ENCODE data around the gene NRAS. TPM values are rescaled to one million over a fixed set of nuclear protein-coding genes. Genes with fewer than 3 reads are reported as not detected.

Gene NRAS
- total RNA-seq, 2 donors from 2014 or later: 13.8 to 17.4 TPM

DNA sequence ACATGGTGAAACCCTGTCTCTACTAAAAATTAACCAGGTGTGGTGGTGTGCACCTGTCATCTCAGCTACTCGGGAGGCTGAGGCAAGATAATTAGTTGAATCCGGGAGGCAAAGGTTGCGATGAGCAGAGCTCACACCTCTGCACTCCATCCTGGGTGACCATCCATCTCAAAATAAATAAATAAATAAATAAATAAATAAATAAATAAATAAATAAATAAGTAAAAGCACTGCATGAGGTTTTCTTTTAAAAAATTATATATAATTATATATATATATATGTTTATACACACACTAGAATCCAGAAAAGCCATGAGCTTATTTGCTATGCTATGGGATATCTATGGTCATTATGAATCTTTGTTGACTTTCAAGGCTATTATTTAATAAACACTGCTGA, 23.6 kb downstream of the NRAS start:
- no peak for DNase-seq

DNA sequence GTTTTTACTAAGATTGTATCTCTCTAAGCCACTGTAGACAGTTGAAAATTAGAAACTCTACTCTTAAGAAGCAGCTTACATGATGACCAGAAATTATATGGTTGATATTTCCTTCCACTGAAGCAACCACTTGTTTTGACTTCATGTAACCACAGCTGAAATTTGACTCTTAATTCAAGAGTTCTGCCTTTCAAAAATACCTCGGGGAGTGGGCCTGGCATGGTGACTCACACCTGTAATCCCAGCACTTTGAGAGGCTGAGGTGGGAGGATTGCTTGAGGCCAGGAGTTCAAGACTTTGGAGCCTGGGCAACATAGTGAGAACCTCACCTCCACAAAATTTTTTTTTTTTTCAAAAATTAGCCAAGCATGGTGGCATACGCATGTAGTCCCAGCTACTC, 25.5 kb downstream of the NRAS start:
- TF ChIP-seq, protein P1, sequence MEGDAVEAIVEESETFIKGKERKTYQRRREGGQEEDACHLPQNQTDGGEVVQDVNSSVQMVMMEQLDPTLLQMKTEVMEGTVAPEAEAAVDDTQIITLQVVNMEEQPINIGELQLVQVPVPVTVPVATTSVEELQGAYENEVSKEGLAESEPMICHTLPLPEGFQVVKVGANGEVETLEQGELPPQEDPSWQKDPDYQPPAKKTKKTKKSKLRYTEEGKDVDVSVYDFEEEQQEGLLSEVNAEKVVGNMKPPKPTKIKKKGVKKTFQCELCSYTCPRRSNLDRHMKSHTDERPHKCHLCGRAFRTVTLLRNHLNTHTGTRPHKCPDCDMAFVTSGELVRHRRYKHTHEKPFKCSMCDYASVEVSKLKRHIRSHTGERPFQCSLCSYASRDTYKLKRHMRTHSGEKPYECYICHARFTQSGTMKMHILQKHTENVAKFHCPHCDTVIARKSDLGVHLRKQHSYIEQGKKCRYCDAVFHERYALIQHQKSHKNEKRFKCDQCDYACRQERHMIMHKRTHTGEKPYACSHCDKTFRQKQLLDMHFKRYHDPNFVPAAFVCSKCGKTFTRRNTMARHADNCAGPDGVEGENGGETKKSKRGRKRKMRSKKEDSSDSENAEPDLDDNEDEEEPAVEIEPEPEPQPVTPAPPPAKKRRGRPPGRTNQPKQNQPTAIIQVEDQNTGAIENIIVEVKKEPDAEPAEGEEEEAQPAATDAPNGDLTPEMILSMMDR (IDR thresholded peaks at IDR 0.05): no peak
- TF ChIP-seq POLR2A (IDR thresholded peaks at IDR 0.05): no peak
- DNase-seq: no peak
- Histone ChIP-seq H3K4me1 (no peaks in the 10 kb centered on the region), H3K4me3 (no peak overlapping the region), H3K27me3 (no peaks in the 10 kb centered on the region), H3K9me3 (no peaks in the 10 kb centered on the region), H3K36me3 (replicated peaks in 1 of 2; ENCODE audit: insufficient read depth in 1 of 2, low read depth in 2 of 2) (no peaks in the 10 kb centered on the region), H3K27ac (no peak overlapping the region)
- intact Hi-C loops (cut with DNase I): no loop called here
- ATAC-seq: no peak
- 71 to 88% methylated on average over 2 of the region's 2 CpGs for WGBS, 2 donors

More for the DNA sequence above, 23.6 kb downstream of the NRAS start:
- Histone ChIP-seq H3K36me3 (replicated peaks in 1 of 2; ENCODE audit: insufficient read depth in 1 of 2, low read depth in 2 of 2) (no peaks in the 10 kb centered on the region), H3K27me3 (no peaks in the 10 kb centered on the region), H3K4me3 (no peak overlapping the region), H3K9me3 (no peaks in the 10 kb centered on the region), H3K27ac (no peak overlapping the region), H3K4me1 (no peaks in the 10 kb centered on the region)
- 82 to 84% methylated on average over 3 of the region's 3 CpGs for WGBS, 2 donors
- TF ChIP-seq, protein P1 (IDR thresholded peaks at IDR 0.05): no peak
- no peak for TF ChIP-seq POLR2A (IDR thresholded peaks at IDR 0.05)
- intact Hi-C loops (cut with DNase I): no loop called here
- ATAC-seq: no peak

DNA sequence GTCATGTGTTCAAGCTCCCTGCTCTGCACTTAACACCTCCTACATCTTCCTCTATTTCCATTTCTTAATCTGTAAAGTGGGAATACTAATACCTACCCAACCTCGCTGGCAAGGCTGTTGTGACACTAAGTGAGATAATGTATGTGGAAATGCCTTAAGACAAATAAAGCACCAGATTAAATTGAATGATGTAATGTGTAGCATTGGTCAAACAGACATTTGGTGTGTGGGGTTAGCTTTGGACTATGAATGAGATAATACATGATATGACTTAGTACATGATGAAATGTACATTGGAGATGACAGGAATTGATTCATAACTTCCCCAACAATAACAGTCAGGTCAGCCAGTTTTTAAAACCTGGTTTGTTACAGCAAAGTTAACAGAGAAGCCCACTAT, 26.4 kb downstream of the NRAS start:
- WGBS, 2 donors: 39 to 57% methylated on average over 1 of the region's 1 CpG

DNA sequence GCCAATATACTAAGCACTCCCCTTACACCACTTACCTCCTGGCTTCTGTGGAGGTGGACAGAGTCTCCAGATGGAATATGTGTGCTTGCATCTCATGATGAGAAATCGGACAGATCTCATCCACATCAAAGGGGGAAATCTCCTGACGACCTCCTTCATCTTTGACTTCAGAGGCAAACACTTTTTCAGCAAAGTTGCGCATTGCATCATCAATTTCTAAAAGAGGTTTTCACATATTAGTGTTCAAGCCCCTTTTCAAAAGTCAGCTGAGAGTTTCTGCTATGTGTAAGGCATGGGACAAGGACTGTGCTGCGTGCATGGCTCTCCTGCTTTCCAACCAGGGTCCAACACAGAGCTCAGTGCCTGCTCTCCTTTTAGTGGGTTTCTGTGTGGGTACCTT, 28.0 kb downstream of the NRAS start:
- Histone ChIP-seq H3K4me3 (no peak overlapping the region), H3K36me3 (replicated peaks in 1 of 2; ENCODE audit: insufficient read depth in 1 of 2, low read depth in 2 of 2) (no peaks in the 10 kb centered on the region), H3K9me3 (no peaks in the 10 kb centered on the region), H3K4me1 (no peaks in the 10 kb centered on the region), H3K27me3 (no peaks in the 10 kb centered on the region), H3K27ac (no peak overlapping the region)
- DNase-seq (no peak), ATAC-seq (no peak)
- TF ChIP-seq, protein P1 (IDR thresholded peaks at IDR 0.05): no peak
- no peak for TF ChIP-seq POLR2A (IDR thresholded peaks at IDR 0.05)
- WGBS, 2 donors: 61 to 68% methylated on average over 4 of the region's 4 CpGs
- intact Hi-C loops (cut with DNase I): no loop called here

More for the DNA sequence above, 26.4 kb downstream of the NRAS start:
- no peak for DNase-seq
- Histone ChIP-seq H3K36me3 (replicated peaks in 1 of 2; ENCODE audit: insufficient read depth in 1 of 2, low read depth in 2 of 2) (no peaks in the 10 kb centered on the region), H3K27ac (no peak overlapping the region), H3K4me3 (no peak overlapping the region), H3K9me3 (no peaks in the 10 kb centered on the region), H3K27me3 (no peaks in the 10 kb centered on the region), H3K4me1 (no peaks in the 10 kb centered on the region)
- TF ChIP-seq POLR2A (IDR thresholded peaks at IDR 0.05): no peak
- TF ChIP-seq, protein P1 (IDR thresholded peaks at IDR 0.05): no peak
- intact Hi-C loops (cut with DNase I): no loop called here
- ATAC-seq: no peak

GRCh38 chr1:114685851-114686250, 30.7 kb downstream of the NRAS start:
- DNase-seq (no peak), ATAC-seq (no peak)
- no peak overlapping the region for H3K27ac ChIP-seq
- no peaks in the 10 kb centered on the region for H3K9me3 ChIP-seq
- H3K4me1 ChIP-seq: no peaks in the 10 kb centered on the region
- no peaks in the 10 kb centered on the region for H3K27me3 ChIP-seq
- intact Hi-C loops (cut with DNase I): no loop called here
- no peak for TF ChIP-seq POLR2A (IDR thresholded peaks at IDR 0.05)
- TF ChIP-seq, protein P1 (IDR thresholded peaks at IDR 0.05): no peak
- 63 to 71% methylated on average over 5 of the region's 5 CpGs for WGBS, 2 donors
- no peak overlapping the region for H3K4me3 ChIP-seq
- no peaks in the 10 kb centered on the region for H3K36me3 ChIP-seq (replicated peaks in 1 of 2; ENCODE audit: insufficient read depth in 1 of 2, low read depth in 2 of 2)

Measured in body of pancreas (tissue), 4 donors.